GM12891 (cell line): ENCODE data around the gene ERFE.

ENCODE experiments used
- POLR2A ChIP-seq: IDR thresholded peaks from 2 replicates; pipeline ENCODE4 v1.6.1; 2011; ENCODE audit warnings: low read depth, low read length, control low read depth
- POLR2AphosphoS5 ChIP-seq: IDR thresholded peaks from 2 replicates; pipeline ENCODE4 v1.6.1; 2011; ENCODE audit warnings: low read depth, low read length, control low read depth

DNA sequence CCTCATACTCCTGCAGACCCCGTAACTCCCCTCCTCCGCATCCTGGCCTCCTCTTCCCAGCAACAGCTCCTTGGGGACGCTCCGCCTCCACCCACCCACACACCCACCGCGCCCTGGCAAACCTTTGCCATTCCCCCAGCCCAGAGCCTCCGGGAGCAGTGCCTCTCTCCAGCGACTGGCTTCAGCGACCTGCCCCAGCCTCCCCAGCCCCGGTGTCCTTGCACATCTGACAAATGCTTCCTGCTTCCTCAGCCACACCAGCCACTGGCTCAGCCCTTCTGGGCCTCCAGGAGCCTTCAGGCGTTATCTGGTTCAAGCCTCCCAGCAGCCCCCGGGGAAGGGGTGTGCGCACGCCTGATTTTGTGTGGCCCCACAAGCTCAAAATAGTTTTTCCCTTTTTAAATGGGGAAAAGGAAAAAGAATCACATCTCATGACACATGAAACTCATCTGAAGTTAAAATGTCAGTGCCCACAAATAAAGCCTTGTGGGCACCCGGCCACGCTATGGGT lies 44.4 kb upstream of the ERFE start:
- TF ChIP-seq POLR2A, result no peak
- no peak for TF ChIP-seq POLR2AphosphoS5
